ENCODE measurements around the gene TEAD1. TPM values are rescaled to one million over a fixed set of nuclear protein-coding genes. Genes with fewer than 3 reads are reported as not detected.

TEAD1 gene
- total and polyA plus RNA-seq, 4 donors, result 9.1 to 38.4 (median 10.7) TPM

- 86% methylated on average over 6 of the region's 6 CpGs for WGBS
- H3K9ac ChIP-seq (ENCODE audit: low read depth in 1 of 2, low read length in 2 of 2), result no peak overlapping the region
- H3K27ac ChIP-seq (ENCODE audit: low read depth in 1 of 2, low read length in 2 of 2), result no peak overlapping the region
- no peak overlapping the region for H3K4me3 ChIP-seq (ENCODE audit: low read depth in 1 of 3, low read length in 3 of 3)
- no peaks in the 10 kb centered on the region for H3K36me3 ChIP-seq (ENCODE audit: control insufficient read depth in 4 of 4, insufficient read depth in 3 of 4, low read depth in 1 of 4, low read length in 3 of 4)
- H3K4me1 ChIP-seq (ENCODE audit: control insufficient read depth in 4 of 4, insufficient read depth in 4 of 4, low read length in 3 of 4), result no peaks in the 10 kb centered on the region
- no peak for DNase-seq (ENCODE audit: low spot score)
- TF ChIP-seq NR2F2 (IDR thresholded peaks at IDR 0.05), result no peak
- no peak for TF ChIP-seq RXRA (IDR thresholded peaks at IDR 0.05)
- TF ChIP-seq ZBTB33 (IDR thresholded peaks at IDR 0.05), result no peak
- no peak for TF ChIP-seq CTCF (IDR thresholded peaks at IDR 0.05; ENCODE audit: low read depth, low read length, missing input control)
- no peak for TF ChIP-seq MAX (IDR thresholded peaks at IDR 0.05)
- no peak for TF ChIP-seq GABPA (IDR thresholded peaks at IDR 0.05 in 1 of 2, conservative IDR thresholded peaks at IDR 0.05 in 1 of 2)
- no peak for TF ChIP-seq TAF1 (conservative IDR thresholded peaks at IDR 0.05)
- TF ChIP-seq HNF4A (conservative IDR thresholded peaks at IDR 0.05), result no peak
- TF ChIP-seq FOXA2 (IDR thresholded peaks at IDR 0.05), result no peak
- TF ChIP-seq HNF4G (IDR thresholded peaks at IDR 0.05), result no peak
- no peak for TF ChIP-seq REST (IDR thresholded peaks at IDR 0.05)
- no peak for TF ChIP-seq JUND (IDR thresholded peaks at IDR 0.05)
- H3K9me3 ChIP-seq (ENCODE audit: control insufficient read depth in 4 of 4, low read length in 3 of 4), result no peaks in the 10 kb centered on the region
- H3K27me3 ChIP-seq (ENCODE audit: control insufficient read depth in 4 of 4, insufficient read depth in 4 of 4, low read length in 3 of 4), result no peaks in the 10 kb centered on the region
Measured at GRCh38 chr11:12642806-12643428, 31.3 kb upstream of the TEAD1 start.

- DNase-seq (ENCODE audit: low spot score), result no peak
- Histone ChIP-seq H3K36me3 (ENCODE audit: control insufficient read depth in 4 of 4, insufficient read depth in 3 of 4, low read depth in 1 of 4, low read length in 3 of 4) (no peaks in the 10 kb centered on the region), H3K4me3 (ENCODE audit: low read depth in 1 of 3, low read length in 3 of 3) (no peak overlapping the region), H3K27me3 (ENCODE audit: control insufficient read depth in 4 of 4, insufficient read depth in 4 of 4, low read length in 3 of 4) (no peaks in the 10 kb centered on the region), H3K27ac (ENCODE audit: low read depth in 1 of 2, low read length in 2 of 2) (no peak overlapping the region), H3K9ac (ENCODE audit: low read depth in 1 of 2, low read length in 2 of 2) (no peak overlapping the region), H3K9me3 (ENCODE audit: control insufficient read depth in 4 of 4, low read length in 3 of 4) (no peaks in the 10 kb centered on the region), H3K4me1 (ENCODE audit: control insufficient read depth in 4 of 4, insufficient read depth in 4 of 4, low read length in 3 of 4) (no peaks in the 10 kb centered on the region)
- 98% methylated on average over 2 of the region's 2 CpGs for WGBS
- TF ChIP-seq MAX (IDR thresholded peaks at IDR 0.05), result no peak
- TF ChIP-seq REST (IDR thresholded peaks at IDR 0.05), result no peak
- no peak for TF ChIP-seq FOXA2 (IDR thresholded peaks at IDR 0.05)
Measured at GRCh38 chr11:12646478-12646877, 27.7 kb upstream of the TEAD1 start.

Measured in liver (tissue), 9 donors.